GM19455 (cell line): Measurements from ENCODE around the gene SF3B6.
"Not testable (repeated sequence)": the region's sequence is repeated elsewhere in the genome, so short reads cannot be mapped to it uniquely, and the experiment has no call there.

ENCODE experiments used
- ATAC-seq: cut with Tn5 transposase; IDR thresholded peaks from one replicate; pipeline ENCODE4 v1.9.1; 2021; ENCODE audit not compliant: unreplicated experiment

SF3B6 gene, protein sequence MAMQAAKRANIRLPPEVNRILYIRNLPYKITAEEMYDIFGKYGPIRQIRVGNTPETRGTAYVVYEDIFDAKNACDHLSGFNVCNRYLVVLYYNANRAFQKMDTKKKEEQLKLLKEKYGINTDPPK

DNA sequence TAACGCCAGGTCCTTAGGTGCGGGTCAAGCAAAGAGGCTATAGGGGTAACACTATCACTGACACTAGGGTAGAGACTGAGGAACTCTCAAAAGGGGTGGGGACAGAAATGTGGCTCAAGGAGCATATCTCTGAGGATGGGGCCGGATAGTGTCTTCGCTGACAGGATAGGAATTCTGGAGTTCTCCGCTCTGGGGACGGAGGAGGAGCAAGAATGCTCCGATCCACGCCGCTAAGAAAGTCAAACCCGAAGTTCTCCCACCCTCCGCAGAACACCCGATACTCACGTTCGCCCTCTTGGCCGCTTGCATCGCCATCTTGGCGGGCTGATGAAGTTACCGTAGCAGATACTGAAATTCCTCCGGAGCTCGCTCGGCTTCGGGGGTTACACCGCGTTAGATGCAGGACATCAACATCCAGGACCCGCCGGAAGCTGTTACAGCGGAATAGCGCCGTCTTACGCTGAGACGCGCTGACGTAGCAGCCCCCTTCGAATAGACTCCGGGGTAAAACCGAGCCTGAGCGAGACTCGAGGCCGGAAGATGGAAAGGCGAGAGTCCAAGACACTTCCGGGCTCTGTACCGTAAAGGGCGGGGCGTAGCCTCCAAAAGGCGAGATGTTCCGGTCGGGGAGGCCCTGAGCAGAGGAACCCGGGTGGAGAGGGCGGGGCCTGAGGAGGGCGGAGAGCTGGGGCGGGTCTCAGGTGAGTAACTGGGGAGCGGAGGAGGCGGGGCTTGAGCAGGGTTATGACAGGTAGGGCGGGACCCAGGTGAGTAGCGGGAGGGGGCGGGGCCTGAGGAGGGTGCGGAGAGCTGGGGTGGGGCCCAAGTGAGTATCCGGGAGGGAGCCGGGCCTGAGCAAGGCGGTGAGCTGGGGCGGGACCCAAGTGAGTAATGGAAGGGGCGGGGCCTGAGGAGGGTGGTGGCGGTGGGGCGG is at the start of gene SF3B6:
Gene SF3B6, minus strand, starts transcription at position 412 of the 934 bp plus-strand sequence. Its CDS starts 97 bp downstream, at position 315.
- peak; percentile 95 for ATAC-seq

DNA sequence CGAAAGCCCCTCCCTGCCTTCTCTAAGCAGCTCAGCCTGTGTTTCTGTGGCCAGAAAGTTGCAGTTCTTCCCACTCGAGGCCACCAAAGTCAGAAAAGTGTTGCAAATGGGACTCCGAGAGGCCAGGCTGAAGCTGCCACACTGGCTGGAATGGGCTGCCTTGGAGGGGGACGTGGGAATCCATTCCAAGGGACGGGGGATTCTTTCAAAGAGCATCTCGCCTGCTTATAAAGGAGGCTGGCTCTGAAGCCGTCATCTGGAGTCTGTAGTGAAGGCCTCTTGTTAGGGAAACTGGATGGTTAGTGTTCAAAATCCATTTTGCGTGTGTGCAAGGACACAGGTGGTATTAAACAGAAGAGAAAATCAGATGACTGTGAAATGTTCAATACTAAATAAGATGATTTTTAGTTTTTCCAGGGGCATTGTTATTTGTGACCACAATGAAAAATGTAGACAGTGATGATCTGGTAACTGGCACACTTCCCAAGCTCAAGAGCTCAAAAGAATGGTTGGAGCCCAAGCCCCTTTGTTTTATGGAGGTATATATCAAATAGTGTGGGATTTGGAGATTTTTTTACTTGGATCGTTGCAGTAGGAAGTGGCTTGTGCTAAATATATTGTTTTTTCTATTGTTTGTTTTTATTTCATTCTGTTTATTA is 47.9 kb upstream of the SF3B6 start:
- ATAC-seq = peak; percentile 10

DNA sequence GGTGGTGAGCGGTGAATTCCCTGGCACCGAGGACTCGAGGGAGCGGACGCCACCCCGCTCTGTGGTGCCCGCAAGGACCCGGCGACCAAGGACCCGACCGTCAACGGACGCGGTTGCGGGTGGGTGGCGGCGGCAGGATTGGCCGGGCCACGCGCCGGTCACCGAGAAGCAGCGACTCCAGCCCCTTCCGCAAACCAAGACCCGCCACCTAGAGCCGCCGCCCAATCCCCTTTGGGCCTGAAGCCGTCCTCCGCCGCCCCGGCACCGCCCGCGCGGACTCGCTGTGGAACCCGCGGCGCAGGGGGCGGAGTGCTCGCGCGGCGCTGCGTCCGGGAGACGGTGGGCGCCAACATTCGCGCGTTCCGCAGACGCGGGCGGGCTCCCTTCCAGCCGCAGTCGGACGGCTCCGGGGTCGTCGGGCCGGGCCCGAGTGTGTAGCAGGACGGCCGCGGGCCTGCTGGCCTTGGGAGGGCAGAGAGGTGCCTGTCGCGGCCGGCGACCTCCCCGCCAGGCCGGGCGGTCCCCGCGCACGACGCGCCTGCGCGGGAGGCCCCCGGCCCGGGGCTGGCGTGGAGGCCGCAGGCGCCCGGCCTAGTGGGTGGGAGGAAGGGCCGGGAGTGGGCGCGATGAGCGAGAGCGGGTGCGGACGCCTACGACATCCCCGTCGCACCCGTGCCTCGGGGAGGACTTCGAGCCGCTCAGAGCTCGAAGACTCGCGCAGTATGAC is 47.2 kb upstream of the SF3B6 start, which contains the start of the genes FAM228B and PFN4:
Gene FAM228B, plus strand, starts transcription at position 275 of the 727 bp plus-strand sequence. CDS start 893 bp downstream, outside the sequence.
Gene PFN4, minus strand, starts transcription at position 140 of the 727 bp plus-strand sequence. CDS start 799 bp downstream, outside the sequence.
- peak; percentile 96 for ATAC-seq

DNA sequence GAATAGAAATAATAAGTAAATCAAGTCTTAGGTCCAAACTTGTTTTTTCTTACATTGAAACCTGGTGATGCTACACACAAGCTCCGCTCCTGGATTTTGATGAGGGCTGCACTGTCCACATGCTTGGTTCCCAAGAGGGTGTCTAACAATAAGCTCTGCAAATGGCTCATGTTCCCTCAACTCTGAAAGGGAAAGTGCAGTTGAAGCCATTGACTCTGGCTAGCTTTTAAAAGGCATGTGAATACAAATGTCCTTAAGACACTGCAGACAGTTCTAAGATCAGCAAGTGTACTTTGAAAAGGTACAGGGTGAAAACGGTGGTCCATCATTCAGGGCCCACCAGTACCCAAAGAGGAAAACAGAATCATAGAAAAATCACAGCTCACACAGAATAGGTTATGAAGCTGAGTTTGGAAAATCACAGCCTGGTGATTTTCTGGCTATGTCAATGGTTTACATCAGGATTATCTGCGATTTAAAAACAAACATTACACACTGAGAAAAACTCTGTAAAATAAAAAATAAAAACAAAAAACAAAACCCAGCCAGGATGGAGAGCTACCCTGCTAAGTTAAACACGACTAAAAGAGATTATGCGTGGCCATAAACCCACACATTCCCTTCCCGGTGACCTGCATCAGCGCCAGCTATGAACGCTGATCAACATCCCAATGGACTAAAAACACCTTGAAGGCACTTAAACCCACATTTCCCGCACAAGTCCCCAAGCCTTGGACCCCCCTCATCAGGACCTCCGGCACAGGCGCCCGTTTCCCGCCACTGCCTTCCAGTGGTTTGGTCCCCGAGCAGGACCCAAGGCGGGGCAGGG is 46.5 kb upstream of the SF3B6 start:
- no peak for ATAC-seq

DNA sequence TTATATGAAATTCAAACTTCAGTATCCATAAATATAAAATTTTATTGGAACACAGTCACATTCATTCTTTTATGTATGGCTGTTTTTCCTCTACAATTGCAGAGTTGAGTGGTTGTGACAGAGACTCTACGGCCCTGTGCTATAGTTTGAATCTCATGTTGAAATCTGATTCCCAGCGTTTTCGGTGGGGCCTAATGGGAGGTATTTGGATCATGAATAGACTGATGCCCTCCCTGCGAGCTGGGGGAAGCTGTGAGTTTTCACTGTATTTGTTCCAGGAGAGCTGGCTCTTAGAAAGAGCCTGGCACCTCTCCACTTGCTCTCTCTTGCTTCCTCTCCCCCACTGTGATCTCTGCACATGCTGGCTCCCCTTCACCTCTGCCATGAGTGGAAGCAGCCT is 45.3 kb upstream of the SF3B6 start:
- ATAC-seq = no peak

DNA sequence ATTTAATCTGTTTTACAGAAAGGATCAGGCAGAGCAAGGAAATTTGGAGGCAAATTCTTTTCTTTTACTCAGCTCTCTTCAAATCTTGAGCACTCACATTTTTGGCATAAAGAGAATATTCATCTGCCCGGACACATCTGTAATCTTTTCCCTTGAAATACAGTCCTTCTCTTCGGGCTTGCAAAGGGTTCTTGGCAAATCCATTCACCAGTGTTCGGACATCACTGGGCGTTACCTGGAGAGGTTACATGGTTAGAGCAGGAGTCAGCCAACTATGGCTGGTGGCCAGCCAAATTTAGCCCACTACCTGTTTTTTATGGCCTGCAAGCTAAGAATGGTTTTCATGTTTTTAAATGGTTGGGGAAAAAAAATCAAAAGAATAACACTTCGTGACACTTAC is 44.9 kb upstream of the SF3B6 start:
- no peak for ATAC-seq

DNA sequence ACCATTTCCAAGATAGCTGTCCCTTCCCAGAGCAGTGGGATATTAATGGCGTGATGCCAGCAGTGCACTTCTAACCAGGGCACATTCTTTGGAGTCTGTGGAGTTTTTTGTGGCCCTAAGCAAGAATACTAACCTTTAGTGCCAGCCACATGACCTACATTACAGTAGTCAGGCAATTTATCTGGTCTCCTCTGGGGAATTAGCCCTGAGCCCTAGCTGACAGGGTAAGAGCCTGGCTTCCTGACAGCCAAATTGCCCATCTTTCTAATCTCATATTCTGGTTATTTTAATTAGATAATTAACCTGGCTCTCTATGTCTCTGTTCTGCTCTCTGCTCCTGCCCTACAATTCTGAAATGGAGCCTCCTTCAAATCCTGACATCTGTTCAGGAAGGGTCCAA is 41.8 kb upstream of the SF3B6 start:
- ATAC-seq = no peak

DNA sequence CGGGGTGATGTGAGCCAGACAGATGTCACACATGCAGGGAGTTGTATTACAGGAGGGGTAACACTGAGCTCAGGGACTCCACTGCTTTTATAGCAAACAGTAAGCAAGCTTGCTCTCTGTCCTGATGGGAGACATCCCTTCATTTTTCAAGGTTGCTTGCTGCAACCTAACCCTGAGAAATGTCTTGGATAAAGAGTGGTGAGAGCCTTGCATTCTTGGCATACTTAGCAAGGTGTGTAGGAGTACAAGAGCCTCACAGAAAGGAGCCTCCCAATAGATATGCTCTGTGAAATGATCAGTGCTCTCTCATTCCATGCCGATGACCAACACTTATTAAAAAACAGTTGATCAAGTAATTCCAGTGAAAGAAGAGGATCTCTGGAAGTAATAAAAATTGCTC is 38.9 kb upstream of the SF3B6 start:
- no peak for ATAC-seq

DNA sequence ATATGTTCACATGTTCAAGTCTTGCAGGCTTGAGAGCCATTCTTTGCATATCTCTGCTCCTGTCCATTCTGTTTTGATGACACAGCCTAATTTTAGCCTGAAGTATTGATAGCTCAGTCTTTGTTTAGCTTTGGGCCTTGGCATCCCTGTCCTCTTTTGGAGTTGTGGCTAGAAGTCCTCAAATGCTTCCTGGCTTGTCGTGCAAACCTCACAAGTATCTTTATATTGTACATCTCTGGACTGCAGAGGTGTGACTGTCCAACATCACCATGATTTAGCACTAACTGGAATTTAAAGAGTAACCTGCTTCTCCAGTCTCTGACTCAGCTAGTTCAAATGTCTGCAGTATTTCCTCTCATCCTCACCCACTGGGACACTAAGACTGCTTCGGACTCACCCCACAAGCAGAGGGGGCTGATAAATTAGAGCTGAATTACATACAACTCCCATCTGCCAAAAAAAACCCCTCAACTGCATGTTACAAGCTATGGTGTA is 35.3 kb upstream of the SF3B6 start:
- no peak for ATAC-seq

DNA sequence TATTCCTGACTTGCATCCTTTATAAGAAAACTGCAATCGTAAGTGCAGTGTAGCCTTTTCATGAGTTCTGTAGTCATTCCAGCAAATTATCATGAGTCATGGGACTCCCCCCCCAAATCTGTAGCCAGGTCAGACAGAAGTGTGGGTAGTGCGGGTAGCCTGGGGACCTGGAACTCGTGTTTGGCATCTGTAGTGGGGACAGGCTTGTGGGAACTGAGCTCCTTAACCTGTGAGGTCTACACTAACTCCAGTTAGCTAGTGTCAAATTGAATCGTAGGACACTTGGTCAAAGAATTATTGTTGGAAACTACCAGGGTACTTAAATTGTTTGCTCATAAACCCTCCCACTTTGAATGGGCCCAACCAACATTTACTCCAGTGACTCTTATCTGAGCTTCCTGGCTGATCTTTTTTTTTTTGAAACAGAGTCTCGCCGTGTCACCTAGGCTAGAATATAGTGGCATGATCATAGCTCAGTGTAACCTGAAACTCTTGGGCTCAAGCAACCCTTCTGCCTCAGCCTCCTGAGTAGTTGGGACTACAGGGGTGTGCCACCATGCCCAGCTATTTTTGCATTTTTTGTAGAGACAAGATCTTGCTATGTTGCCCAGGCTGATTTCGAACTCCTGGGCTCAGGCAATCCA is 34.7 kb upstream of the SF3B6 start:
- no peak for ATAC-seq

DNA sequence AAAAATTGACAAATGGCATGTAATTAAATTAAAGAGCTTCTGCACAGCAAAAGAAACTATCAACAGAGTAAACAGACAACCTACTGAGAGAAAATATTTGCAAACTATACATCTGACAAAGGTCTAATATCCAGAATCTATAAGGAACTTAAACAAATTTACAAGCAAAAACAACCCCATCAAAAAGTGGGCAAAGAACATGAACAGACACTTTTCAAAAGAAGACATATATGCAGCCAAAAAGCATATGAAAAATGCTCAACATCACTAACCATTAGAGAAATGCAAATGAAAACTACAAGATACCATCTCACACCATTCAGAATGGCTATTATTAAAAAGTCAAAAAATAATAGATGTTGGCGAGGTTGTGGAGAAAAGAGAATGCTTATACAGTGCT is 33.3 kb upstream of the SF3B6 start:
- not testable (repeated sequence) for ATAC-seq

DNA sequence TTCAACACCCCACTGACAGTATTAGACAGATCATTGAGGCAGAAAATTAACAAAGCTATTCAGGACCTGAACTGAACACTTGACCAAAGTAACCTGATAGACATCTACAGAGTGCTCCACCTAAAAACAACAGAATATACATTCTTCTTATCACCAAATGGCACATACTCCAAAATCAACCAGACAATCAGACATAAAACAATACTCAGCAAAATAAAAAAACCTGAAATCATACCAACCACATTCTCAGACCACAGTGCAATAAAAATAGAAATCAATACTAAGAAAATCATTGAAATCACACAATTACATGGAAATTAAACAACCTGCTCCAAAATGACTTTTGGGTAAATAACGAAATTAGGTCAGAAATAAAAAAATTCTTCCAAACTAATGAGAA is 31.2 kb upstream of the SF3B6 start:
- ATAC-seq = no peak

DNA sequence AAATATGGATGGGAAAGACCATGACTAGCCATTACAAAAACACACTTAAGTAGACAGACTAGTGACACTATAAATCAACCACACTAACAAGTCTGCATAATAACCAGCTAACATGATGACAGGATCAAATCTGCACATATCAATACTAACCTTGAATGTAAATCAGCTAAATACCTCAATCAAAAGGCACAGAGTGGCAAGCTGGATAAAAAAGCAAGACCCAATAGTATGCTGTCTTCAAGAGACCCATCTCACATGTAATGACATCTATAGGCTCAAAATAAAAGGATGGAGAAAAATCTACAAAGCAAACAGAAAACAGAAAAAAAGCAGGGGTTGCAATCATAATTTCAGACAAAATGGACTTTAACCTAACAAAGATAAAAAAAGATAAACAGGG is 30.7 kb upstream of the SF3B6 start:
- no peak for ATAC-seq

DNA sequence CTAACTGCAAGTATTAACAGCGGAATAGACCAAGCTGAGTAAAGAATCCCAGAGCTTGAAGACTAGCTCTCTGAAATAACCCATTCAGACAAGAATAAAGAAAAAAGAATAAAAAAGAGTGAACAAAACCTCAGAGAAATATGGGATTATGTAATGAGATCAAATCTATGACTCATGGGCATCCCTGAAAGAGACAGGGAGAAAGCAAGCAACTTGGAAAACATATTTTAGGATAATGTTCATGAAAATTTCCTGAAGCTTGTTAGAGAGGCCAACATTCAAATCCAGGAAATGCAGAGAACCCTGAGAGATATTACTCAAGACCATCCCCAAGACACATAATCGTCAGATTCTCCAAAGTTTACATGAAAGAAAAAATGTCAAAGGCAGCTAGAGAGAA is 29.7 kb upstream of the SF3B6 start:
- ATAC-seq = no peak

DNA sequence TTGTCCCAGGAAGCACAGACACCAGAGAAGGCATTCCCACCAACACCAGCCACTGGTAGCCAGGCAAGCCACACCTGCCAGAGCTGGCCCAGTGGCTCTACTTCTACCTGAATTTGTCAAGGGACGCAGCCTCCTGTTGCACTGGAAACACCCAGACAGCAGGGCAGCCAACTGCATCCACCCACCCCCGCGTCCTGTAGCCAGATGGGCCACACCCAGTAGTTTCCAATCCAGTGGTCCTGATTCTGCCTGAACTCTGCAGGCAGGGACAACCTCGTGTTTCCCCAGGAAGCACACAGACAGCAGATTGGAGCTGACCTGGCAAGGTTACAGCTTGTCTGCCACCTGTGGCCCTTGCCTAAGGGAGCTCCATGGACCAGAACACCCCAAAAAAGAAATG is 28.8 kb upstream of the SF3B6 start:
- no peak for ATAC-seq

DNA sequence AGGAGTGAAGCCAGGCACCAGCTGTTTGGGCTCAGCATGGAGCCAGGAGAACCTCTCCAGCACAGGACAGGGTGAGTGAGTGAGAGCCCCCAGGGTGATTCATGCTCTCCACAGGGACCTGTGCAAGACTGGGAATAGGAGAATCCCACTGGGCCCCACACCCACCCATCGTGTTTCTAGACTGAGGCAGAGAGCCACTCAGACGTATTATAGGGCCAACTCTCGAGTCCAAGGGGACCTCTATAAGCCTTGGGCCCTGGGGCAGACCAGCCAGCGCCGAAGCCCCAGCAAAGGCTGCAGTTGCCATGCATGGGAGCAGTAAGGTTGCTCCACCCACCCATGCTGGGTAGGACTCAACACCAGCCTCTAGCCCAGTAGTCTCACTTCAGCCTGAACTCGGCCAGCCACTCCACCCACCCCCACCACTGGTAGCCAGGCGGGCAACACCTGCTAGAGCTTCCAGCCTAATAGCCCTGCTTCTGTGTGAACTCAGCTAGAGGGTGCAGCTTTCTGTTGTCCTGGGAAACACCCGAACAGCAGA is 28.1 kb upstream of the SF3B6 start:
- ATAC-seq = no peak

DNA sequence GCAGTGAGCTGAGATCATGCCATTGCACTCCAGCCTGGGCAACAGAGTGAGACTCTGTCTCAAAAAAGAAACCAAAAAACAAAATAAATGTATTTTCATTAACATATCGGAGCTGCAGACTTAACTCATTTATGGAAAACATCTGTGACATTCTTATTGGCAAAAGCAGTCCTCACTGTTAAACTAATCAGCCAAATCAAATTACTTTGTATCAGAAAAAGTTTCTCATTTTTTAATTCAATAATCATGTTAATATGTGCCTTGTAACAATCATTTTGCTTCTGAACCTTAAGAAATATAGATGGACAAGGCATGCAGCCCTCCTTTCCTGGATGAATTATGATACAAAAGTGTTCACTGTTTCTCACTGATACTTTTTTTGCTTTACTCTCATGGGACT is 26.6 kb upstream of the SF3B6 start:
- ATAC-seq = no peak

DNA sequence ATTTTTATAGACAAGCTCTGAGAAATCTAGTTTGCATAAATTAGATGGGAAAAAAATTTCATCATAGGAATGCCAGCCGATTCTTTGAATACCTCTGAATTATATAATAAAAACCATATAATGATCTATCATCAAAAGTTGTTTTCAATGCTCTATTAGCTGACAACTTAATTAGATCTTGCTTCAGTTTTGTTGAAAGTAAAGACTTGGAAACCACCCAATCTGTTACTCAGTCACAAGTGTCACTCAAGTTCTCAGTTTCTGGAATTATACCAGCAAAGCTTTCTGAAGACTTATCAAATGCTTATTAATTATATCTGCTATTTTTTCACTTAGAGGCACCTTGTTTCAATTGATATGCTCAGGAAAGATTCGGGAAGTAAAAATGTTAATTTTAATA is 25.9 kb upstream of the SF3B6 start:
- ATAC-seq = no peak

DNA sequence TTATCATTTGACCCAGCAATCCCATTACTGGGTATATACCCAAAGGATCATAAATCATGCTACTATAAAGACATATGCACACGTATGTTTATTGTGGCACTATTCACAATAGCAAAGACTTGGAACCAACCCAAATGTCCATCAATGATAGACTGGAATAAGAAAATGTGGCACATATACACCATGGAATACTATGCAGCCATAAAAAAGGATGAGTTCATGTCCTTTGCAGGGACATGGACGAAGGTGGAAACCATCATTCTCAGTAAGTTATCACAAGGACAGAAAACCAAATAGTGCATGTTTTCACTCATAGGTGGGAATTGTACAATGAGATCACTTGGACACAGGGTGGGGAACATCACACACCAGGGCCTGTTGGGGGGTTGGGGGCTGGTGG is 24.6 kb upstream of the SF3B6 start:
- not testable (repeated sequence) for ATAC-seq
